SK-N-DZ (cell line): ENCODE data around the gene ZNF253.
"Not testable (repeated sequence)": the region's sequence is repeated elsewhere in the genome, so short reads cannot be mapped to it uniquely, and the experiment has no call there.

ENCODE experiments used
- DNase-seq: peaks from one replicate; pipeline ENCODE4 v3.0.0-alpha.2; 2015; ENCODE audit warnings: low spot score

ZNF253 gene

DNA sequence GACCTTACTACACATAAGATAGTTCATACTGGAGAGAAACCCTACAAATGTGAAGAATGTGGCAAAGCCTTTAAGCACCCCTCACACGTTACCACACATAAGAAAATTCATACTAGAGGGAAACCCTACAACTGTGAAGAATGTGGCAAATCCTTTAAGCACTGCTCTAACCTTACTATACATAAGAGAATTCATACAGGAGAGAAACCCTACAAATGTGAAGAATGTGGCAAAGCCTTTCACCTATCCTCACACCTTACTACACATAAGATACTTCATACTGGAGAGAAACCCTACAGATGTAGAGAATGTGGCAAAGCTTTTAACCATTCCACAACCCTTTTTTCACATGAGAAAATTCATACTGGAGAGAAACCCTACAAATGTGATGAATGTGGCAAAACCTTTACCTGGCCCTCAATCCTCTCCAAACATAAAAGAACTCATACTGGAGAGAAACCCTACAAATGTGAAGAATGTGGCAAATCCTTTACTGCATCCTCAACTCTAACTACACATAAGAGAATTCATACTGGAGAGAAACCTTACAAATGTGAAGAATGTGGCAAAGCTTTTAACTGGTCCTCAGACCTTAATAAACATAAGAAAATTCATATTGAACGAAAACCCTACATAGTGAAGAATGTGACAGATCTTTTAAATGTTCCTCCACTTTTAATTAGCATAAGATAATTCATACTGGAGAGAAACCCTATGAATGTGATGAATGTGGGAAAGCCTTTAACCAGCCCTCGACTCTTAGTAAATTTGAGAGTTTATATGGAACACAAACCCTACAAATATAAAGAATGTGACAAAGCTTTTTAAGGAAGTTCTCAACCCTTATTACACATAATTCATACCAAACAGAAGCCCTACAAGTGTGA is 26.6 kb downstream of the ZNF253 start:
- not testable (repeated sequence) for DNase-seq

DNA sequence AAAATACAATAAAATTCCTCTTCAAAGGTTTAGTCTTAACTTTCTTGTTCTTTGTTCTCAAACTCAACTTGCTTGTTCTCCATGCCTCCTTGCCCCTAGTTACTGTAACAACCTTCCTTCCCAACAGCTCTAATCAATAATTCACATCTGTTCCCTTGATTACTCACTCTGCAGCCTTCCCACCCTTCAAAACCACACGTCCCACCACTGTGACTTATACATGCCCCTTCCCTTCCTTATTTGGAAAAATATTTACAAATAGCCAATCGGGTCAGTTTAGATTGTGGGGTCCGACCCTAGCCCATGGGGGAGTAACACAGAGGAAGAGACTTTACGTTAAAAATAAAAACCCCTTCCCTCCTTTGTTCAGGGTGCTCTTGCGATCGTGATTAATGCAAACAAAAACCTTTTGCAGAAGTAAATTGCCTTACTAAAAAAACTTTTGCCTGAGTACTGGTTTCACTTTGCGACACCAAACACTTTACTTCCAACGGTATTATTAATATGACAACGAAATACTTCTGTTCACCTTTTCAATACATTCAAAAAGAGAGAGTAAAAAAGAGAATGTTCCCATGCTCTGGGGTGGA is 34.6 kb downstream of the ZNF253 start:
- DNase-seq, result peak; percentile 68

DNA sequence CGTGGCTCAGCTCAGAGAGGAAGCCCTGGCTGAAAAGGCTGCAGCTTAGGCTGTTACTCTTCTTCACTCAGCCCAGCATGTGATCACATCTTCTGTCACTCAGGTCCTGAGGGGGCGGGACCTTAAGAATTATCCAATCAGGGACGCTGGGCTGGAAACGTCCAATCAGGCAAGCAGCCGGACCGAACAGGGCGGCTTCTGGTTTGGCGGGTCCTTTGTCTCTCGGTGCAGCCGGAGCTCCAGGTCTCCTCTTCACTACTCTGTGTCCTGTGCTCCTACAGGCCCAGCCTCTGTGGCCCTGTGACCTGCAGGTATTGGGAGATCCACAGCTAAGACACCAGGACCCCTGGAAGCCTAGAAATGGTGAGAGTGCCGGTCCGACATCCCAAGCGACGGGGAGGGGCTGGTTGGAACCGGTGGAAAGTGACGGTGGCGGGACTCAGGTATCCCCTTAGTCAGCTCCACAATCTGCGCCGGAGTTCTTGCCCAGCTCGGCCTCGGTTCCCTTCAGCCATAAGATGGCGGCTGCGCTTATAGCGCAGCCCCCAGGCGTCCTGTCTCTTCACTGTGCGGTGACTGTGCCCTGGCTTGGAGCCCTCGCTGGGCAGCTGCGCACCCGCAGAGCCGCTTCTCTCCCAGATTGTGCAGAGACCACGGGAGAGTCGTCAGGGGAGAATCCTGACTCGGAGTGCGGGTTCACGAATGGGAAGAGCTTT is 35.2 kb downstream of the ZNF253 start, which contains the start of gene ZNF93:
ZNF93 (plus strand) TSS at position 218 of the 716 bp plus-strand sequence; CDS start at position 361, 143 bp downstream.
- DNase-seq, result peak; percentile 98

DNA sequence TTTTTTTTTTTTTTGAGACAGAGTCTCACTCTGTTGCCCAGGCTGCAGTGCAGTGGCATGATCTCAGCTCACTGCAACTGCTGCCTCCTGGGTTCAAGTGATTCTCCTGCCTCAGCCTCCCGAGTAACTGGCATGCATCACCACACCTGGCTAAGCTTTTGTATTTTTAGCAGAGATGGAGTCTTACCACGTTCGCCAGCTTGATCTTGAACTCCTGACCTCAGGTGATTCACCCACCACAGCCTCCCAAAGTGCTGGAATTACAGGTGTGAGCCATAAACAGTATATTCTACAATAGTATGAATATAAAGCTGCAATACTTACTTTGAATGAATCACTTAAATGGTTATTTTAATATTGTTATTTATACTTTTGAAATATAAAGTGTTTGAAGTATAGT is 41.9 kb downstream of the ZNF253 start:
- DNase-seq, result not testable (repeated sequence)

DNA sequence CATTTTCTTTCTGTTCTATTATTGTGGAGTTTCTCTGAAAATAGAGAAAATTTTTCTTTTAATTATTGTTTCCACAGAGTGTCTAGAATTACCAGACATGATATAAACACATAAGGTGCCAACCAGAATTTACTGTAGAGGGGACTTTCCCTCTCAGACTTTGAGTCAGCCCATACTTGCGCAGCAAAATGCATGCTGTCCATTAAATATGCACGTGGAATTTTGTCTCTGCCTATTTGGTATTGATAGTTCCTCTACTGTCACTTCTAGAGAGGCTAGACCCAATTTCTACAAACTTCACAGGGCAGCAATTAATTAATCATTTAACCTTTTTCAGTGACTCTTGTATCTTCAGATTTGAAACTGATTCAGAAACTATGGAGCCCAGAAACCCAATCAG is 44.0 kb downstream of the ZNF253 start:
- DNase-seq, result no peak

DNA sequence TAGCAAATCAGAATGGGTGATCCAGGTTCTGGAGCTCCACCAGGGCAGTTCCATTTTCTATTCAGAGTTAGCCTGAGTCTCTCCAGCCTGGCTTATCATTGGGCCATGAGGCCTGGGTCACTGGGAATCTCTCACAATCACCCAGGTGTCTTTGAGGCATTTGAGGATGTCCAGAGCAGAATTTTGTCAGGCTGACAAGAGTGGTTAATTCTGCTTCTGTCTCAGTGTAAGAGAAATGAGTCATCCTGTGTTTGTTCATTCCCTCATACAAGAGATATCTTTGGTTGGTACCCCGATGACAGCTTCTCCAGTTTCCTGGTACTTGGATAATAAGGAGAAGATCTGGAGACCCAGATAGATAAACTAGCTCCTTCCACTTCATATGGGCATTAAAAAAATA is 45.5 kb downstream of the ZNF253 start:
- no peak for DNase-seq

DNA sequence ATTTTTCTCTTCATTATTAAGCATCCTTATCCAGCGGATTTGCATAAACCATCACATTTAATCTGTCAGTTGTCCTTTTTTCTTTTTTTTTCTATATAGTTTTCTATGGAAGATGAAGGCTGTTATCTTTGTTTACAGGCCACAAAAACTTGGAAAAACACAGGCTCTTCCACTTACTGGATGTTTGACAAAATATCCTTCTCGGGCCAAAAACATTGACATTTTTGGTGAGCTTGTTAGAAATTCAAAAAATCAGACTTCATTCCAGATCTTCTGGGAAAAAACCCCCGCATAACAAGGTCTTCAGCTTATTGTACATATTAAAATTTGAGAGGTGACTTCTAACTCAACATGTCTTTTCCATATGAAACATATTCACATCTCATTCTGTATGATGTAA is 48.9 kb downstream of the ZNF253 start:
- no peak for DNase-seq

DNA sequence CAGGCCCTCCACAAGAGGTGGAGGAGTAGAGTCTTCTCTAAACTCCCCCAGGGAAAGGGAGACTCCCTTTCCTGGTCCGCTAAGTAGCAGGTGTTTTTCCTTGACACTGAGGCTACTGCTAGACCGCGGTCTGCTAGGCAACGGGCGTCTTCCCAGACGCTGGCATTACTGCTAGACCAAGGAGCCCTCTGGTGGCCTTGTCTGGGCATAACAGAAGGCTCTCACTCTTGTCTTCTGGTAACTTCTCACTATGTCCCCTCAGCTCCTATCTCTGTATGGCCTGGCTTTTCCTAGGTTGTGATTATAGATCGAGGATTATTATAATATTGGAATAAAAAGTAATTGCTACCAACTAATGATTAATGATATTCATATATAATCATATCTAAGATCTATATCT is 64.7 kb downstream of the ZNF253 start:
- DNase-seq, result not testable (repeated sequence)

DNA sequence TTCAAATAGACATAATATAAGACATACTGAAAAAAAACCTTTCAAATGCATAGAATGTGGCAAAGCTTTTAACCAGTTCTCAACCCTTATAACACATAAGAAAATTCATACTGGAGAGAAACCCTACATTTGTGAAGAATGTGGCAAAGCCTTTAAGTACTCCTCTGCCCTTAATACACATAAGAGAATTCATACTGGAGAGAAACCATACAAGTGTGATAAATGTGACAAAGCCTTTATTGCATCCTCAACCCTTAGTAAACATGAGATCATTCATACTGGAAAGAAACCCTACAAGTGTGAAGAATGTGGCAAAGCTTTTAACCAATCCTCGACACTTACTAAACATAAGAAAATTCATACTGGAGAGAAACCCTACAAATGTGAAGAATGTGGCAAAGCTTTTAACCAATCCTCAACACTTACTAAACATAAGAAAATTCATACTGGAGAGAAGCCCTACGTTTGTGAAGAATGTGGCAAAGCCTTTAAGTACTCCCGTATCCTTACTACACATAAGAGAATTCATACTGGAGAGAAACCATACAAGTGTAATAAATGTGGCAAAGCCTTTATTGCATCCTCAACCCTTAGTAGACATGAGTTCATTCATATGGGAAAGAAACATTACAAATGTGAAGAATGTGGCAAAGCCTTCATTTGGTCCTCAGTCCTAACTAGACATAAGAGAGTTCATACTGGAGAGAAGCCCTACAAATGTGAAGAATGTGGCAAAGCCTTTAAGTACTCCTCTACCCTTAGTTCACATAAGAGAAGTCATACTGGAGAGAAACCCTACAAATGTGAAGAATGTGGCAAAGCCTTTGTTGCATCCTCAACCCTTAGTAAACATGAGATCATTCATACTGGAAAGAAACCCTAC is 68.0 kb downstream of the ZNF253 start:
- DNase-seq, result not testable (repeated sequence)

DNA sequence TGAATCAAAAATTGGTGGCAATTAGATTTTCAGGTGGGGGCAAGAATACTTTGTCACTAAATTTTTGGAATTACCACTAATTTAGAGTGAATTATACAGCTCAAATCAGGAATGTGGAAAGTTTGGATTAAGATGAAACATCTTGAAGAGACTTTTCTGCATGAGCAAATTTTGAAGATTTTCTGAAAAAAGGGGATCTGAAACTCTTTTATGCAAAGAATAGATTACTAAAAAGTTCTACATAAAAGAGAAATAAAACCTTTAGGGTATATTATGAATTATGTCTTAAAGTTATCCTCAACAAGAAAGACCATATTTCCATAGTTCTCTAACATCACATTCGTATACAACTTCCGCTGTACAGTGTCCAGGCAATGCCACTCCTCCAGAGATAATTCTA is 71.7 kb downstream of the ZNF253 start:
- DNase-seq, result no peak

DNA sequence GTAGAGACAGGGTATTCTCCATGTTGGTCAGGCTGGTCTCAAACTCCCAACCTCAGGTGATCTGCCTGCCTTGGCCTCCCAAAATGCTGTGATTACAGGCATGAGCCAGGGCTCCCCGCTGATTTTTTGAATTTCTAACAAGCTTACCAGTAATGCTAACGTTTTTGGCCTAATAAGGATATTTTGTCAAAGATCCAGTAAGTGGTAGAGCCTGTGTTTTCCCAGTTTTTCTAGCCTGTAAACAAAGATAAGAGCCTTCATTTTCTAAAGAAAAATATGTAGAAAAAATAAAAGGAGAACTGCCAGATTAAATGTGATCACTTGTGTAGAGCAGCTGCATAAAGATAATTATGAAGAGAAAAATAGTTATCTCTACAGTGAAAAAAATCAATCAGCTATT is 72.8 kb downstream of the ZNF253 start:
- no peak for DNase-seq

DNA sequence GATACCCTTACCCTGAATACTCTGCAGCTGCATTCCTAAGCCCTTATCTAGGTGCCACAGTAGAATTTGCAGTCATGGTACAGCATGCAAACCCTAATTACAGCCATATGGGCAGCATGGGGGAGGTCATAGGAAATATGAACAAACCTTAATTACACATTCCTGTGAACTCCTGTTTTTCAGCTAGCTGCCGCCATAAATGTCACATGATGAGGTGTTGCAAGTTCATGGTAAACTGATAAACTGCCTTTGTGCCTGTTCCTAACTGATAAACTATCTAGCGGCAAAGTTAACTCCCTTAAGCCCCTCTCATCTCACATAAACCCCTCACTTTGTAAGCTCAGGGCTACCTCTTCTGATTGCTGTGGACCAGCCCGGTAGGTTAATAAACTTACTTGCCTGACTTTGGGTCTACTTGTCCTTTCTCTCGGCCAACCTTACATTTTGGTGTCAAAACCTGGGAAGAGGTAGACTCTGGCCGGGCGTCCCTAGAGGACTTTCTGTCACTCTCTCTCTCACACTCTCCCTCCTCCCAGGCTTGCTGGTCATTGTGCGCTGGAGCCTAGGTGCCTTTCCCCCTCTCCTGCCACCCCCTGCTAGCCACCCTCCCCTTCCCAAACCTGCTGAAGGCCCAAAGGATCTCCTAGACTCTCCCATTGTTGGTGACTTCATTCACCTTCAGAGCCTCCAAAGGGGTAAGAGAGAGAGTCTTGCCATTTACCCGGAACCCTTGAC is 78.3 kb downstream of the ZNF253 start:
- DNase-seq, result no peak
